Suppressor macrophage (primary cell): ENCODE results near the gene ZNF580.

Source experiments
- DNase-seq, 4 experiments: peaks; one replicate each; pipeline ENCODE4 v3.0.0-alpha.2; 2020 to 2022

Gene ZNF580

GRCh38 chr19:55679343-55680257 is 38.8 kb downstream of the ZNF580 start:
- DNase-seq, result no peak

DNA sequence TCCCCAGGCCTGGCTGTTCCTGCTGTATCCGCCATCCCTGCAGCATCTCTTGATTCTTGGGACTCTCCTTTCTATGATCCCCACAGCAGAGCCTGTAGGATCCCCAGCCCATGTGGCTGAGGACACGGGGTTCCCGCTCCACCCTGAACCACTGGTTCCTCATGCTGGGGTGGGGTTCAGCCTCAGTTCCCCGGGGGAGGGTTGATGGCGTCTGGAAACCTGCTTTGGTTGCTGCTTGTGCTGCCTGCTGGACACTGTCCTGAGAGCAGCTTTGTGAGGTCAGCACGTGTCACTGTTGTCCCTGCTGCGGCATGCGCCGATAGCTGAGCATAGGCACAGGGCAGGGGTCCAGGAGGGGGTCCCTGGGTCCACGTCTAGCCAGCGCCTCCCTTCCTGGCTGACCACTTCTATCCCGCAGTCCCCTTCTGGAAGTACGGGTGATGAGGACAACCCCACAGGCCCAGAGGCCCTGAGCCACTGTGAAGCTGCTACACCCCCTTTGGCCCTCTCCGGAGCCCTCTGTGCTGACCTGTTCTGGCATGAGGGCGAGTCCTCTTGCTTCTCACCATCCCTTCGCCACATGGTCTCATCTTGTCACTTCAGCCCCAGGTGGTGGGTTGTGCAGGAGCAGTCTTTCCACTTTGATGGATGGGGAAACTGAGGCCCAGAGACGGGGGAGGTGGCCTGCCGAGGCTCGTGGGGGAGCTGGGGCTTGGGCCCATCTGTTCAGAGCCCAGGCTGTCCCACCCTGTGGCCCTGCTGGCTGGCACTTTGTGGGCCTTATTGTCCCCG is 39.7 kb downstream of the ZNF580 start:
- no peak for DNase-seq

DNA sequence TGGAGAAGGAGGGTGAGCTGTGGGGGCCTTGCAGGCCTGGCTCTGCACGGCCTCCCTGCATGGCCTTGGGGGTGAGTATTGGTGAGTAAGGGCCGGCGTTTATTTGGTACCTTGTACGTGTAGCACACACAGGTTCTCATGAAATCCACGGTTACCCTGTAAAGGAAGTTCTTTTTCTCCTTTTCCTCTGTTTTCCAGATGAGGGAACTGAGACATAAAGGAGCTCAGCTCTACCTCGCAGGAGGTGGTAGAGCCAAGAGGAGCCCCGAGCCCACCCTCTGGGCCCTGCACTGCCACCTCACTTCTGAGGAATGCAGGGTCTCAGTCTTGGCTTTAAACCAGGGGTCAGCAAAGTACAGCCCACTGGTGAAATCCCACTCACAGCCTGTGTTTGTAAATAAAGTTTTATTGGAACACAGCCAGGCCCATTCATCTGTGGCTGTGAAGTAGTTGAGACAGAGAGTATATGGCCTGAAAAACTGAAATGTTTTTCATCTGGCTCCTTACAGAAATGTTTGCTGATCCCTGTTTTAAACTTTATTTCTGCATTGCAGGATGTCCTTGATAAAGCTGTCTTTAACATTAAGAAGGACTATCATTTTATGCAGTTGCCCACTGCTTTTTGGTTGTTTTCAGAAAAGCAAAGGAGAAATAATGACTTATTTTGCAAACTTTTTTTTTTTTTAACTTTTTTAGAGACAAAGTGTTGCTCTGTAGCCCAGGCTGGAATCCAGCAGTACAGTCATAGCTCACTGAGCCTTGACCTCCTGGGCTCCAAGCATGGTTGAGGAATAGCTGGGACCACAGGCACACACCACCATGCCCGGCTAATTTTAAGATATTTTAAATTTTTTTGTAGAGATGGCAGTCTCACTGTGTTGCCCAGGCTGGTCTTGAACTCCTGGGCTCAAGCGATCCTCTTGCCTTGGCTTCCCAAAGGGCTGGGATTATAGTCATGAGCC is 40.6 kb downstream of the ZNF580 start:
- no peak for DNase-seq

DNA sequence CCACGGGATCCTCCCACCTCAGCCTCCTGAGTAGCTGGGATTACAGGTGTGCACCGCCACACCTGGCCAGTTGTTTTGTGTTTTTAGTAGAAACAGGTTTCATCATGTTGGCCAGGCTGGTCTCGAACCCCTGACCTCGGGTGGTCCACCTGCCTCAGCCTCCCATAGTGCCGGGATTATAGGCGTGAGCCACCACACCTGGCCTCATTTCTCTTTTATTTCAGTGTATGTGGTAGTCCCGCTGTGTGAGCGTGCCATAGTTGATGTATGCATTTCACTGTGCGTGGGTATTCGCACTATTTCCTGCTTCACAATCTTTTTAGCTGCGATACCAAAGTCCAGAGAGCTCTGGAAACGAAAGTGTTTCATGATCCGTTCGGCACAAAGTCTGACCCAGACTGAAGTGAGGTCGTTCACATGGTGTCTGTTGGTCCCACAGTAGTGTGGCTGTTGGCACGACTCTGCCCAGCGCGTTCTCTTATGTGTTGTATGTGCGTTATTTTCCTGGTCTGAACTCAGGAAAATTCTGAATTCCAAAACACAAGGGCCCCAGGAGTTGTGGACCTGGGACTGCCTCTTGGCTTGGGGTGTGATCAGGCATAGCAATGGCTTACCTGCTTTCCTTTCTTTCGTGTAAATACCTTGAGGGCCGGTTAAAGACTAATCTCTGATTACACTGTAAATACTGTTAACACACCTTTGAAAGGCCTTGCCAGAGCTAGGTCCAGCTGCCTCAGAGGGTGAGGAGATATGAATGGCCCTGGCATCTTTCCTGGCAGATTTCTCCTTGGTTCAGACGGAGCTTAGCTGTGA is 42.9 kb downstream of the ZNF580 start:
- DNase-seq, result no peak

DNA sequence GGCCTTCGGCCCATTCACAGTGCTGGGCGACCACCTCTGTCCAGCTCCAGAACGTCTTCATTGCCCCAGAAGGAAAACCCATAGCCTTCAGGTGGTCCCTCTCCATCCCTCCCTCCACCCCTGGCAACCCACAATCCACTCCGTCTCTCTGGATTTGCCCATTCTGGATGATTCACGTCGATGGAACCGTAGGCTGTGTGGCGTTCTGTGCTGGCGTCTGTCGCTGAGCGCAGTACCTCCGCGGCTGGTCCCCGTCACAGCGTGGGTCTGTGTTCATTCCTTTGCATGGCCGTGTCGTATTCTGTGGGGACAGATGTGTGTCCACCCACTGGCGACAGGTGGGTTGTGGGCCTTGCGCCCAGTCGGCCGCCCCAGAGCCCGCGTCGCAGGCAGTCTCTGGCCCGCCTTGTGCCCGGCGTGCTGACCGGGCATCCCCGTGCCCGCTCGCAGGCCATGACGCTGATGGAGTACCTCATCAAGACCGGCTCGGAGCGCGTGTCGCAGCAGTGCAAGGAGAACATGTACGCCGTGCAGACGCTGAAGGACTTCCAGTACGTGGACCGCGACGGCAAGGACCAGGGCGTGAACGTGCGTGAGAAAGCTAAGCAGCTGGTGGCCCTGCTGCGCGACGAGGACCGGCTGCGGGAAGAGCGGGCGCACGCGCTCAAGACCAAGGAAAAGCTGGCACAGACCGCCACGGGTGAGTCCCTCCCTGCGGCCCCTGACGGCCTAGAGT is 44.3 kb downstream of the ZNF580 start:
- DNase-seq, result no peak

- DNase-seq, result no peak
Observed at GRCh38 chr19:55685776-55686175, 45.0 kb downstream of the ZNF580 start.

DNA sequence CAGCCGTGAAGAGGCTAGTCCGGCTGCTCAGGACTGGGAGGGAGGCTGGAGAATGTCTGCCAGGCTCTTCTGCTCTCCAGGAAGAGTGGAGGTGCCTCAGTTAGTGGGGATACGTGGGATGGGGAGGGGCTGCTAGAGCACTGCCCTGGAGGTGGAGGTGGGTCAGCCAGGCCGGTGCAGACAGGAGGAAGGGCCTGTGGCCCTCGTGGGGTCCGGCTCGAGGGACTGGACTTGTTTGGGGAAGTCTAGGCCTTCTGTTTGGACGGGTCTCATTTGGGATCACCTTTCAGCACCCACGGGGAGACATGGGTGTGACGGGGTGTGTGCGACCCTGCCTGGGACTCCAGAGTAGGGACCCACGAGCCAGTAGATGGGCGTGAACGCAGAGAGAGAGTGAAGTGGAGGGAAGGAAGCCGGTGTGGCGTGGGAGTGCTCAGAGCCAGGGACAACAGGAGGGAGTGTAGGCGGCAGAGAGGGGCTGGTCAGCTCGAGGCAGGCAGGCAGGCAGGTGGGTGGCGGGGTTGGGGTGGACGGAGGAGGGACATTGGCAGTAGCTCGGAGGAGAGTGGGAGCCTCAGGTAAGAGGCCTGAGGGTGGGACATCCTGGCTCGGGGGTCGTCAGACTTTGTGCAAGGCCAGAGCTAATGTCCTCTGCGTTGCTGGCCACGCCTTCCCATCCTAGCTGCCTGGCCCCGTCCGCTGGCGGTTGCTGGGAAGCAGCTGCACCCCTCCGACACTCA is 45.7 kb downstream of the ZNF580 start:
- DNase-seq, result no peak

GRCh38 chr19:55687281-55688201 is 46.7 kb downstream of the ZNF580 start:
- DNase-seq, result no peak

GRCh38 chr19:55688422-55689218 is 47.8 kb downstream of the ZNF580 start:
- DNase-seq, result no peak

DNA sequence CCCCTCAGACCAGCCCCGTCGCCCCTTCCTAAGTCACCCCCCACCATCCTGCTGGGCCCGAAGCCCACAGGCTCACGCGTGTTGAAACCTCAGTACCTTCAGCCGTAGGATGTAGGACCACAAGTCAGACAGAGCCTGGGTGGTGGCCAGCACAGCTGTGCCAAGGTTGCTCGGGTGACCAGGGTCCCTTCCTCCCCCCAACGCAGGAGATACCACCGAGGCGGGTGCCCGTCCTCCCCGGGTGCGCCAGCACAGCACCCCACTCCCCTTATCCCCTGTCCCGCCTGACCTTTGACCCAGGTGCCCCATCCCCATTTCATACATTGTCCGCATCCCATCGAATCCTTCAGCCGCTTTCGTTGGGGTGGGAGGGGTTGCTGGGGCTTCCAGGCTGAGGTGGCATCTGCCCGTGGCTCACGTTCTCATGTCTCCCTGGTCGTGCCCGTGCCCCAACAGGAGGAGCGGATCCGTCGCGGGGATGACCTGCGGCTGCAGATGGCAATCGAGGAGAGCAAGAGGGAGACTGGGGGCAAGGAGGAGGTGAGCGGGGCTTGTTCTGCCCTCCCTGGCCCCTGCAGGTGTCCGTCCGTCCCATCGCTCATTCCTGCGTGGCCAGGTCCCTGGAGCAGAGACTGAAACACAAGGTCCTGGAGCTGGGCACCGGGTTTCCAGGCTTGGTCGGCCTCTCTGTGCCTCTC is 48.8 kb downstream of the ZNF580 start:
- no peak for DNase-seq

GRCh38 chr19:55690109-55690768 is 49.4 kb downstream of the ZNF580 start:
- no peak for DNase-seq

GRCh38 chr19:55690769-55691545 is 50.2 kb downstream of the ZNF580 start:
- DNase-seq, result no peak

- no peak for DNase-seq
Observed at GRCh38 chr19:55691561-55692481, 51.0 kb downstream of the ZNF580 start.

- no peak for DNase-seq
Observed at GRCh38 chr19:55692681-55693081, 51.9 kb downstream of the ZNF580 start.
